GM12891 (cell line): Measurements from ENCODE around the gene DPP7.

Experiments used
- POLR2A ChIP-seq: IDR thresholded peaks from 2 replicates; pipeline ENCODE4 v1.6.1; 2011; ENCODE audit warnings: low read depth, low read length, control low read depth
- POLR2AphosphoS5 ChIP-seq: IDR thresholded peaks from 2 replicates; pipeline ENCODE4 v1.6.1; 2011; ENCODE audit warnings: low read depth, low read length, control low read depth
- POU2F2 ChIP-seq: IDR thresholded peaks from 2 replicates; pipeline ENCODE4 v1.6.1; 2011; ENCODE audit warnings: low read depth, mild to moderate bottlenecking, control low read depth, low read length, moderate library complexity
- SPI1 ChIP-seq: IDR thresholded peaks from 2 replicates; pipeline ENCODE4 v1.6.1; 2011; ENCODE audit warnings: low read depth, low read length, control low read depth

DNA sequence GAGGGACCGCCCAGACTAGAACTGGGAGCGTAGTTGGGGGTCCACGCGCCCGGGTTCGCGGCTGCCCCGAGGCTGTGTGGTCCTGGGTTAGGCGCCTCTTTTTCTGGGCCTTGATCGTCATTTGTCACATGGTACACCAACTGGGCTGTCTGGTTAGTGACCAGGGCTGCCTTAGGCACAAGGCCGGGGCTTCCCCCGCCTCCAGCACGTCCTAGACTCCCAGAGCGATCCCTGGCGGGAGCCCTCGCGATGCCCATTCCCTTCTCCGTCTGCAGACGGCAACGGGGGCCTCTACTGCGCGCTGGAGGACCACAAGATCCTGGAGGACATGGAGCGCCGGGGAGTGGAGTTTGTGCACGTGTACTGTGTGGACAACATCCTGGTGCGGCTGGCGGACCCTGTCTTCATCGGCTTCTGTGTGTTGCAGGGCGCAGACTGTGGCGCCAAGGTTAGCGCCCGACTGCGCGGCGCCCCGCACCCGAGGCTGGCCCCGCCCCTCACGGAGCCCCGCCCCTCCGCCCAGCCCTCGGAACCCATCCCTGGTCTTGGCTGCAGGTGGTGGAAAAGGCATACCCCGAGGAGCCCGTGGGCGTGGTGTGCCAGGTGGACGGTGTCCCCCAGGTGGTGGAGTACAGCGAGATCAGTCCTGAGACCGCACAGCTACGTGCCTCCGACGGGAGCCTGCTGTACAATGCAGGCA lies 35.7 kb downstream of the DPP7 start:
- no peak for TF ChIP-seq POLR2AphosphoS5
- TF ChIP-seq POLR2A, result no peak
- no peak for TF ChIP-seq POU2F2
- TF ChIP-seq SPI1, result no peak
